PC-3 (cell line): ENCODE results near the gene GNPTG. TPM values are rescaled to one million over a fixed set of nuclear protein-coding genes. Genes with fewer than 3 reads are reported as not detected.

Source experiments
- ATAC-seq: fragments of 200-7000 bp; cut with Tn5 transposase; 2 replicates; pipeline ENCODE4 v1.9.1; 2020; ENCODE audit warnings: mild to moderate bottlenecking, moderate library complexity
- BruUV-seq: library from RNA; stranded (reverse); fragments of 400-500 nt; replicated peaks from 2 replicates; lab custom pipeline; 2021; lab: Mats Ljungman, UMichigan
- CTCF ChIA-PET: fragments of 300-600 bp; sonication (Branson Sonifier 250); formaldehyde crosslinking; loops from one replicate; lab custom pipeline; 2022; ENCODE audit warnings: antibody characterized with exemption; lab: Charles Lee
- POLR2A ChIA-PET: fragments of 300-600 bp; sonication (Branson Sonifier 250); formaldehyde crosslinking; loops from one replicate; lab custom pipeline; 2022; ENCODE audit warnings: antibody characterized with exemption; ENCODE audit not compliant: unreplicated experiment; lab: Charles Lee
- DNase-seq: peaks from one replicate; pipeline ENCODE4 v3.0.0-alpha.2; 2015
- H2AFZ ChIP-seq: fragments of 300-600 bp; sonication (generic); 2 replicates; pipeline ENCODE4 v1.6.0; 2016; ENCODE audit warnings: antibody characterized with exemption, low read length
- H3F3A ChIP-seq: fragments of 300-600 bp; sonication (generic); one replicate; pipeline ENCODE4 v1.6.0; 2017; ENCODE audit warnings: antibody characterized with exemption, low read length, control low read depth, mild to moderate bottlenecking; ENCODE audit not compliant: unreplicated experiment
- H3K27ac ChIP-seq: fragments of 300-600 bp; sonication (generic); 2 replicates; pipeline ENCODE4 v1.5.1; 2016; ENCODE audit warnings: mild to moderate bottlenecking, low read length
- H3K27me3 ChIP-seq: fragments of 300-600 bp; sonication (generic); 2 replicates; pipeline ENCODE4 v1.6.1; 2016; ENCODE audit warnings: low read length, mixed read lengths
- H3K36me3 ChIP-seq: fragments of 300-600 bp; sonication (generic); 2 replicates; pipeline ENCODE4 v1.6.1; 2016; ENCODE audit warnings: low read depth, mixed run types, low read length, mixed read lengths
- H3K4me1 ChIP-seq: fragments of 300-600 bp; sonication (generic); 2 replicates; pipeline ENCODE4 v1.5.1; 2016; ENCODE audit warnings: low read length; ENCODE audit not compliant: insufficient read depth
- H3K4me2 ChIP-seq: fragments of 300-600 bp; sonication (generic); 2 replicates; pipeline ENCODE4 v1.6.0; 2016; ENCODE audit warnings: low read length
- H3K4me3 ChIP-seq: fragments of 300-600 bp; sonication (generic); 2 replicates; pipeline ENCODE4 v1.5.1; 2016; ENCODE audit warnings: mild to moderate bottlenecking, low read length, mixed read lengths
- H3K79me2 ChIP-seq: fragments of 300-600 bp; sonication (generic); 2 replicates; pipeline ENCODE4 v1.6.1; 2017; ENCODE audit warnings: low read length, mixed read lengths
- H3K9ac ChIP-seq: fragments of 300-600 bp; sonication (generic); 2 replicates; pipeline ENCODE4 v1.6.0; 2016; ENCODE audit warnings: mild to moderate bottlenecking, low read length
- H3K9me2 ChIP-seq: fragments of 300-600 bp; sonication (generic); replicated peaks from 2 replicates; pipeline ENCODE4 v1.6.1; 2016; ENCODE audit warnings: mixed run types, low read length, mixed read lengths
- H3K9me3 ChIP-seq: fragments of 300-600 bp; sonication (generic); 2 replicates; pipeline ENCODE4 v1.6.1; 2016; ENCODE audit warnings: low read length, mixed read lengths
- H4K20me1 ChIP-seq: fragments of 300-600 bp; sonication (generic); 2 replicates; pipeline ENCODE4 v1.6.1; 2016; ENCODE audit warnings: low read length, mixed read lengths
- EZH2 ChIP-seq: fragments of 300-600 bp; sonication (generic); IDR thresholded peaks from one replicate; pipeline ENCODE4 v1.6.1; 2017; ENCODE audit warnings: antibody characterized with exemption, mild to moderate bottlenecking, low read length; ENCODE audit not compliant: unreplicated experiment
- EZH2phosphoT487 ChIP-seq: fragments of 300-600 bp; sonication (generic); IDR thresholded peaks from 2 replicates; pipeline ENCODE4 v1.6.1; 2018; ENCODE audit warnings: mild to moderate bottlenecking, antibody characterized with exemption, low read length, borderline replicate concordance
- intact Hi-C: fragments of 100-400 bp; cut with micrococcal nuclease; formaldehyde crosslinking; loops from 2 replicates; pipeline ENCODE4 v1.9.0; 2023
- total RNA-seq: library from RNA; depleted of rRNA; stranded (reverse); fragments of >200 nt; gene quantifications from 2 replicates; pipeline ENCODE4 v1.2.3, GENCODE V29; 2014
- TF ChIP-seq, protein P1 (sequence below): fragments of 300-600 bp; sonication (generic); conservative IDR thresholded peaks from 2 replicates; pipeline ENCODE4 v1.5.1; 2017; ENCODE audit warnings: antibody characterized with exemption, low read depth, mild to moderate bottlenecking, low read length

GNPTG gene
- total RNA-seq, 1 experiment from 2014 or later: 36.3 TPM

DNA sequence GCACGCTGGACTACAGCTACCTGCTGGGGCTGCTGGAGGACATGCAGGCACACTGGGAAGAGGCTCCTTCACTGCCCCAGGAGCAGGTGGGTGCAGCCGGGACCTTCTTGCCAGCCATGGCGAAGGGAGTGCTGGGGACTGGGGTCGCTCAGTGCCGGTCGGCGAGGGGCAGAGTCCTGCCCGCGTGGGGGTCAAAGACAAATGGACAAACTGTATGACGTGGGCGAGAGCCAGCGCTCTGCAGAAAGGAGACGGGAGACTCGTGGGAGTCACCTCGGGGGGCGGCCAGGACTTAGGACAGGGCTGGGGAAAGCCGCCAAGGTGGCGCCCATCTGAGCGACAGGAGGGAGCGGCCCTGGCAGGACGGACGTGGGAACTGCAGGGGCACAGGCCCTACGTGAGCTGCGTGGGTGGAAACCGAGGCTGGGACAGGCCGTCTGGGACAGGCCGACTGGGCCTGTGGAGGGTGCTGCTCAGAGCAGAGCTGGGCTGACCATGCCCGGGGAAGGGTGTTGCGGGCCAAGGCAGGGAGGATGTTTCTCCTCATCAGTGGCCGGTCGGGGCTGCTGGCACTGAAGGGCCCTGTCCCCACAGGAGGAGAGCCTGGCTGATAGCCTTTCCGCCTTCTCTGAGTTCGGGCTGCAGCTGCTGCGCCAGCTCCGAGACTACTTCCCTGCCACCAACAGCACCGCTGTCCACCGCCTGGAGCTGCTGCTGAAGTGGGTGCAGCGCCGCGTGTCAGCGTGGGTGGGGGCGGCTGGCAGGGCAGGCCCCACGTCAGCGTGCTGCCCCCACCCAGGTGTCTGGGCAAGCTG, 8.1 kb upstream of the GNPTG start:
- Histone ChIP-seq H3K9me3 (no peaks in the 10 kb centered on the region), H3F3A (no peaks in the 10 kb centered on the region), H3K27me3 (no peaks in the 10 kb centered on the region), H3K4me1 (no peaks in the 10 kb centered on the region; the same call in 1 of the 2 replicates), H2AFZ (peak overlapping the region; percentile 76), H3K79me2 (no peaks in the 10 kb centered on the region), H4K20me1 (no peaks in the 10 kb centered on the region), H3K4me2 (peak overlapping the region; percentile 100), H3K27ac (no peak overlapping the region), H3K9me2 (no peaks in the 10 kb centered on the region), H3K36me3 (no peaks in the 10 kb centered on the region), H3K9ac (peak overlapping the region; percentile 40), H3K4me3 (peak overlapping the region; percentile 87)
- BruUV-seq: TSS peak; percentile 10
- CTCF ChIA-PET: interaction anchor here (0.6 to 1.0 kb wide), 2 partner anchors 10 to 25 kb away, joined by 3 read pairs; partner anchors contain the start of gene BAIAP3
- TF ChIP-seq EZH2phosphoT487 (no peak), EZH2 (no peak)
- TF ChIP-seq, protein P1, sequence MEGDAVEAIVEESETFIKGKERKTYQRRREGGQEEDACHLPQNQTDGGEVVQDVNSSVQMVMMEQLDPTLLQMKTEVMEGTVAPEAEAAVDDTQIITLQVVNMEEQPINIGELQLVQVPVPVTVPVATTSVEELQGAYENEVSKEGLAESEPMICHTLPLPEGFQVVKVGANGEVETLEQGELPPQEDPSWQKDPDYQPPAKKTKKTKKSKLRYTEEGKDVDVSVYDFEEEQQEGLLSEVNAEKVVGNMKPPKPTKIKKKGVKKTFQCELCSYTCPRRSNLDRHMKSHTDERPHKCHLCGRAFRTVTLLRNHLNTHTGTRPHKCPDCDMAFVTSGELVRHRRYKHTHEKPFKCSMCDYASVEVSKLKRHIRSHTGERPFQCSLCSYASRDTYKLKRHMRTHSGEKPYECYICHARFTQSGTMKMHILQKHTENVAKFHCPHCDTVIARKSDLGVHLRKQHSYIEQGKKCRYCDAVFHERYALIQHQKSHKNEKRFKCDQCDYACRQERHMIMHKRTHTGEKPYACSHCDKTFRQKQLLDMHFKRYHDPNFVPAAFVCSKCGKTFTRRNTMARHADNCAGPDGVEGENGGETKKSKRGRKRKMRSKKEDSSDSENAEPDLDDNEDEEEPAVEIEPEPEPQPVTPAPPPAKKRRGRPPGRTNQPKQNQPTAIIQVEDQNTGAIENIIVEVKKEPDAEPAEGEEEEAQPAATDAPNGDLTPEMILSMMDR: no peak
- peak; percentile 15 for ATAC-seq
- POLR2A ChIA-PET: interaction anchor here (0.5 kb wide), 1 partner anchor 555 kb away, joined by 9 read pairs; the partner anchor contains the start of genes CHTF18 and RPUSD1
- intact Hi-C loops: no loop called here
- DNase-seq: no peak

DNA sequence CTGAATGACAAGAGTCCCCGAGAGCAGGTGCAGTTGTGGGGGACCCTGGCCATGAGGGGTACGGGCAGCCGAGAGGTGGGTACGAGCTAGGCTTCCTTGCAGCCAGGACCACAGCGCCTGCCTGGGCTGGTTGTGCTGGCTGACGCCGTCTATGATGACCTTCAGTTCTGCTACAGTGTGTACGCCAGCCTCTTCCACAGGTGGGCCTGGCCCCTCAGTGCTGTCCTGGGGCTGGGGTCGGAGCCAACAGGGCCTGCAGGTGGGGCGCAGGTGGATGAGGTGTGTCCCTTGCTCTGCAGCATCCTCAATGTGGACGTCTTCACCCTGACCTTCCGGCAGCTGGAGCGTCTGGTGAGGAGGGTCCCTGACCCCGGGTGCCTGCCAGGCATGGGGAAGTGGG, 7.2 kb upstream of the GNPTG start:
- no peak overlapping the region for H3K27ac ChIP-seq
- BruUV-seq: no TSS peak
- no peaks in the 10 kb centered on the region for H3K36me3 ChIP-seq
- intact Hi-C loops: no loop called here
- no peaks in the 10 kb centered on the region for H3F3A ChIP-seq
- H3K4me3 ChIP-seq: no peak overlapping the region; the same call in 1 of the 2 replicates
- peak overlapping the region; percentile 100 for H3K4me2 ChIP-seq
- DNase-seq (no peak), ATAC-seq (no peak)
- no peaks in the 10 kb centered on the region for H4K20me1 ChIP-seq
- no peak overlapping the region for H3K9ac ChIP-seq
- no peaks in the 10 kb centered on the region for H3K9me2 ChIP-seq
- no peaks in the 10 kb centered on the region for H3K9me3 ChIP-seq
- no peak overlapping the region for H2AFZ ChIP-seq
- no peaks in the 10 kb centered on the region for H3K27me3 ChIP-seq
- no peaks in the 10 kb centered on the region; the same call in 1 of the 2 replicates for H3K4me1 ChIP-seq
- TF ChIP-seq EZH2phosphoT487 (no peak), EZH2 (no peak)
- ChIA-PET POLR2A (no interaction called here), CTCF (interaction anchor here (0.6 kb wide), 1 partner anchor 25 kb away, joined by 3 read pairs; no protein-coding TSS in a partner anchor)
- H3K79me2 ChIP-seq: no peaks in the 10 kb centered on the region

DNA sequence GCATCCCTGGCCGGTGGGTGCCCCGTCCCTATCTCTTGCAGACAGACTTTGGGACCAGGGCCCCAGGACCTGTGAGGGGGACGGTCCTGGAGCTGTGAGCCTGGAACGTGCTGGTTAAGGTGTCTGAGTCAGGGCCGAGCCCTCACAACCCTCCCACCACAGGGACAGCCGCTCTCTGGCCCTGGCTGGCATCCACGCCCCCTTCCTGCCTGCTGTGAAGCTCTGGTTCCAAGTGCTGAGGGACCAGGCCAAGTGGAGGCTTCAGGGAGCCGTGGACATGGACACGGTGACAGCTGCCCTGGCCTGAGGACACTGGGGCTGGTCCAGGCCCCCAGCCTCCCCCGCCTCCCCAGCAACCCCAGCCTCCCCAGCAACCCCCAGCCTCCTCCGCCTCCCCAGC, 6.6 kb upstream of the GNPTG start:
- CTCF ChIA-PET: no interaction called here

More for the DNA sequence above, 6.6 kb upstream of the GNPTG start:
- Histone ChIP-seq H3K79me2 (no peaks in the 10 kb centered on the region), H3K36me3 (no peaks in the 10 kb centered on the region), H3K27ac (no peak overlapping the region), H4K20me1 (no peaks in the 10 kb centered on the region), H3F3A (no peaks in the 10 kb centered on the region), H3K27me3 (no peaks in the 10 kb centered on the region), H3K9me3 (no peaks in the 10 kb centered on the region), H2AFZ (no peak overlapping the region), H3K9ac (no peak overlapping the region), H3K9me2 (no peaks in the 10 kb centered on the region), H3K4me1 (no peaks in the 10 kb centered on the region; the same call in 1 of the 2 replicates), H3K4me3 (no peak overlapping the region), H3K4me2 (no peak overlapping the region)
- intact Hi-C loops: no loop called here
- no peak for DNase-seq
- POLR2A ChIA-PET: no interaction called here
- TF ChIP-seq, protein P1: no peak
- TF ChIP-seq EZH2 (no peak), EZH2phosphoT487 (no peak)
- no peak for ATAC-seq
- BruUV-seq: no TSS peak
